Adrenal gland (tissue), 12 donors: ENCODE results near the gene TULP1. TPM values are rescaled to one million over a fixed set of nuclear protein-coding genes. Genes with fewer than 3 reads are reported as not detected.
A peak's percentile ranks its signal among the peaks of the same experiment; 100 is the strongest.

ENCODE experiments used
- DNase-seq, 7 donors: peaks; one replicate each; pipeline ENCODE4 v3.0.0-alpha.2; 2019 to 2020
- H3K27ac ChIP-seq, 5 donors: fragments of 200-600 bp; sonication (generic) in 4 of 5; 1 replicate in 3 of 5; 2 replicates in 2 of 5; pipeline versions ENCODE4 v1.5.1 to v1.8.0; 2016 to 2020; ENCODE audit warnings: mild to moderate bottlenecking in 1 of 5
- H3K27me3 ChIP-seq: fragments of 200-600 bp; 2 replicates; pipeline ENCODE4 v1.8.0; 2021
- H3K36me3 ChIP-seq, 2 donors: fragments of 200-600 bp; replicated peaks in 1 of 2; 1 replicate in 1 of 2; 2 replicates in 1 of 2; pipeline versions ENCODE4 v1.5.1 to v1.8.0; 2018 to 2022
- H3K4me1 ChIP-seq, 2 donors: fragments of 200-600 bp; replicated peaks in 1 of 2; 1 replicate in 1 of 2; 2 replicates in 1 of 2; pipeline versions ENCODE4 v1.5.1 to v1.8.0; 2018 to 2021
- H3K4me3 ChIP-seq, 4 donors: fragments of 200-600 bp; sonication (generic) in 3 of 4; one replicate each; pipeline ENCODE4 v1.5.1; 2016 to 2018
- H3K9me3 ChIP-seq, 3 donors: fragments of 200-600 bp; sonication (generic) in 1 of 3; replicated peaks in 1 of 3; 1 replicate in 2 of 3; 2 replicates in 1 of 3; pipeline versions ENCODE4 v1.5.1 to v1.8.0; 2016 to 2021
- CTCF ChIP-seq, 6 experiments: fragments of 450-650 bp in 4 of 6; fragments of 200-600 bp in 2 of 6; sonication (generic) in 1 of 6; IDR thresholded peaks; 1 replicate in 5 of 6; 2 replicates in 1 of 6; pipeline versions ENCODE4 v1.5.1 to v1.8.0; 2016 to 2021; ENCODE audit warnings: antibody characterized with exemption in 6 of 6, mild to moderate bottlenecking in 2 of 6, moderate library complexity in 1 of 6
- POLR2A ChIP-seq, 2 donors: fragments of 450-650 bp; IDR thresholded peaks; one replicate each; pipeline ENCODE4 v1.6.1; 2017; ENCODE audit warnings: antibody characterized with exemption in 2 of 2, mild to moderate bottlenecking in 2 of 2, moderate library complexity in 1 of 2
- WGBS, 4 donors: extraction: QIAGEN DNeasy Blood & Tissue Kit in 2 of 4; methylation state at CpG; one replicate each; pipeline versions ENCODE4 v1.1.5 to v1.1.7; 2013 to 2017; 5-methylcytosine and 5-hydroxymethylcytosine counted together
- intact Hi-C, 2 donors: fragments of 100-400 bp; cut with DNase I; formaldehyde crosslinking; loops; one replicate each; pipeline versions ENCODE4 v1.14.1 to v1.15.0; 2022 to 2023
- polyA plus RNA-seq, 3 donors: library from polyadenylated mRNA; stranded (reverse); fragments of 200-250 nt in 2 of 3; fragments of 350-450 nt in 1 of 3; fragmentation: Illumina TruSeq in 1 of 3; extraction: RNeasy Lipid Tissue Mini Kit (QIAGEN cat#74804) in 1 of 3; gene quantifications; one replicate each; pipeline ENCODE4 v1.2.3, GENCODE V29; 2013 to 2014
- total RNA-seq, 9 donors: library from RNA; depleted of rRNA in 4 of 9; stranded (reverse); fragments of >200 nt in 4 of 9; fragments of 120-200 nt in 1 of 9; fragmentation: NEBNext Ultra II Directional in 1 of 9; extraction: Animal tissue kit (Norgen Biotek cat#: 25700) in 1 of 9; gene quantifications; one replicate each; pipeline versions ENCODE4 v1.1.0 to v1.2.4, GENCODE V29; 2013 to 2023
- donor health status: healthy with polysubstance abuse.
- donor health status: Bipolar disorder and iron deficiency.
- donor health status: DM: yes; HTN: yes; CAD: no.
- donor health status: DM: no; HTN: no; CAD: no.
- donor health status: DM: no; HTN: no; CAD: no.
- donor health status: DM: yes; HTN: yes; CAD: no.

TULP1 gene
- total and polyA plus RNA-seq, 12 donors, result 0.06 to 0.80 (median 0.07) TPM; not detected in 9

GRCh38 chr6:35470663-35471120 is 42.0 kb downstream of the TULP1 start:
- WGBS, 4 donors, result 71 to 76% (median 74%) methylated on average over 3 of the region's 3 CpGs
- H3K4me3 ChIP-seq, result no peak overlapping the region
- H3K27ac ChIP-seq, result peak overlapping the region in 1 of 5 donors; percentile 93
- peaks cover 0 to 25% of the 10 kb centered on the region in 2 donors for H3K36me3 ChIP-seq
- no peak for DNase-seq
- intact Hi-C loops, result no loop called here
- no peaks in the 10 kb centered on the region for H3K9me3 ChIP-seq
- TF ChIP-seq CTCF (IDR thresholded peaks at IDR 0.05) (no peak), POLR2A (IDR thresholded peaks at IDR 0.05) (no peak)
- no peaks in the 10 kb centered on the region for H3K27me3 ChIP-seq
- H3K4me1 ChIP-seq, result peaks cover 12 to 50% of the 10 kb centered on the region in 2 donors

GRCh38 chr6:35469751-35470662 is 42.7 kb downstream of the TULP1 start:
- H3K27ac ChIP-seq, result peak overlapping the region in 3 of 5 donors; percentile 85 to 93 (median 89)

GRCh38 chr6:35468980-35469750 is 43.5 kb downstream of the TULP1 start:
- Histone ChIP-seq H3K4me1 (peaks cover 12 to 50% of the 10 kb centered on the region in 2 donors), H3K27ac (peak overlapping the region in 4 of 5 donors; percentile 85 to 93 (median 88)), H3K4me3 (peak overlapping the region in 3 of 4 donors; percentile 64 to 77 (median 75)), H3K36me3 (peaks cover 0 to 25% of the 10 kb centered on the region in 2 donors), H3K9me3 (no peaks in the 10 kb centered on the region), H3K27me3 (no peaks in the 10 kb centered on the region)
- TF ChIP-seq CTCF (IDR thresholded peaks at IDR 0.05) (no peak), POLR2A (IDR thresholded peaks at IDR 0.05) (no peak)
- WGBS, 4 donors, result 6 to 16% (median 9%) methylated on average over 29 to 37 of the region's 37 CpGs
- DNase-seq, result peak in 1 of 7 donors; percentile 39
- intact Hi-C loops, result no loop called here

More at GRCh38 chr6:35469751-35470662, 42.7 kb downstream of the TULP1 start:
- Histone ChIP-seq H3K4me3 (peak overlapping the region in 1 of 4 donors; percentile 77), H3K36me3 (peaks cover 0 to 25% of the 10 kb centered on the region in 2 donors), H3K4me1 (peaks cover 12 to 50% of the 10 kb centered on the region in 2 donors), H3K9me3 (no peaks in the 10 kb centered on the region), H3K27me3 (no peaks in the 10 kb centered on the region)
- no peak for DNase-seq
- intact Hi-C loops, result no loop called here
- WGBS, 4 donors, result 57 to 64% (median 59%) methylated on average over 11 to 18 of the region's 18 CpGs
- TF ChIP-seq POLR2A (IDR thresholded peaks at IDR 0.05) (no peak), CTCF (IDR thresholded peaks at IDR 0.05) (no peak)
